CD4-positive, alpha-beta T cell treated with Interleukin-2 at 100 ng/mL for 4 hours (primary cell): Measurements from ENCODE around the gene KRT76.

Source experiments
- DNase-seq: peaks from one replicate; pipeline ENCODE4 v3.0.0-alpha.2; 2020; ENCODE audit warnings: low spot score

Gene KRT76

DNA sequence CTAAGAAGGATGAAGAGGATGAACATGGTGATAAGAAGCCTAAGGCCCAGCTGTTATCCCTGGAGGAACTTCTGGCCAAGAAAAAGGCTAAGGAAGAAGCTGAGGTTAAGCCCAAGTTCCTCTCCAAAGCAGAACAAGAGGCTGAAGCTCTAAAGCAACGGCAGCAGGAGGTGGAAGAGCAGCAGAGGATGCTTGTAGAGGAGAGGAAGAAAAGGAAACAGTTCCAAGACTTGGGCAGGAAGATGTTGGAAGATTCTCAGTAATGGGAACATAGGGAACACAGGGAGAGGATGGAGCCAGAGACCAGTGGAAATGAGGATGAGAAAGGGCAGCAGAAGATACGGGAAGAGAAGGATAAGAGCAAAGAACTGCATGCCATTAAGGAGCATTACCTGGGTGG, 46.4 kb downstream of the KRT76 start:
- DNase-seq: no peak

DNA sequence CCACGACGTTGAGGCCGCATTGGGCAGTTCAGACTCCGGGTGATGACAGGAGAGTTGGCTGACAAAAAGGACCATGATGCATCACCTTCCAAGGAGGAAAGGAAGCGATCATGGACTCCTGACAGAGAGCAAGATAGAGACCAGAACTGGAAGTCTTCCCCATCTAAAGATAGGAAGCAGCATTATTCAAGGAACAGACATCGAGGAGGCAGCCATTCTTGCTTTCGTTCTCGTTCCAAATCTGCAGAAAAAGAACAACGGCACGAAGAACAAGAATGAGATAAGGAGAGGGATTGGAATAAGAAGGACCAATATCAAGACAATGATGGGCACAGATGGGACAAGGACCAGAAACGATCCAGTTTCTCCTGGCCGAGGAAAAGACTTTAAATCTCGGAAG, 46.8 kb downstream of the KRT76 start:
- no peak for DNase-seq

DNA sequence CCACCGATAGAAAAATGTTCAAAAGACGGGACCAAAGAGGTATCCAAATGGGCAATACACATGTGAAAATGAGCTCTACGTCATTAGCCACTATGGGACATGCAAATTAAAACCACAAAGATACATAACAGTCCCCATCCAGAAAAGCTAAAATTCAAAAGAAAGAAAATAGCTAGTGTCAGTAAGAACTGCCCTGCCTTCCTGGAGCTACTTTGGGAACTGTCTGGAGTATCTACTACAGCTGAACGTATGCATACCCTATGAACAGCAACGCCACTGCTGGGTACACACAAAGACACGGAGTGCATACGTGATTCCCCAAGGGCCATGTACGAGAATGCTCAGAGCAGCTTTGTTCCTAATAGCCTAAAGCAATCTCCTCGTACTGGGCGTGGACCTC, 48.0 kb downstream of the KRT76 start:
- DNase-seq: no peak

DNA sequence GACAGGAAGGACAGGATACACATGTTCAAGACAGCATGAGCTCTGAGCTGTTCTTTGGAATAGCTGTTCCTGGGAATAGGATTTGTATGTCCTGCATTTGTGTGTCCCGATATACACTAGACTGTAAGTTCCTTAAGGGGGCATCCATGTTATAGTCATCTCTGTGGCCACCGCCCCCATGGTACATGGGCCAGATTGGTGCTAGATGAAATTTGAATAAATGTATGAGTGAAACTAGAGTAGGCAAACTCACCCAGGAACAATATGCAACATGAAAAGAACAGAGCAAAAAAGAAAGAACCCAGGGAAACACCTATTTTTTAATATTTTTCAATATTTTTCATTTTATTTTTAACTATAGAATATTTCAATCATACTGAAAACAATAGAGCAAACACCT, 48.8 kb downstream of the KRT76 start:
- DNase-seq: no peak

DNA sequence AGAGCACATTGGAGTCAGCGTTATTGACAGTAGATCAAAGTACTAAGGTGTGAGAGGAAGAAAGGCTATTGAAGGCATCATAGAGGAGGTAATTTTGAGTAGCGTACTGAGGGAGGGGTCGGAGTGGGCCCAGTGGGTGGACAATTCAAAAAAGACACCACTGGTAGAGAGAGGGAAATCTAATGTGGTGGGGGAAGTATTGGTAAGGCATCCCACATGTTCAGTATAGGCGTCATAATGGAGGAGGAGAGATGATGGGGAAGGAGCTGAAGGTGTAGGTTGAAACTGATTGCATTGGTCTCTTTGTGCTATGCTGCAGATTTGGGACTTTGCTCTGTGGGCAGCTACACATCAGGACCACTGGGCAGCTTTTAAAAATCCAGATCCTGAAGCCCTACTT, 50.1 kb downstream of the KRT76 start:
- DNase-seq: no peak

DNA sequence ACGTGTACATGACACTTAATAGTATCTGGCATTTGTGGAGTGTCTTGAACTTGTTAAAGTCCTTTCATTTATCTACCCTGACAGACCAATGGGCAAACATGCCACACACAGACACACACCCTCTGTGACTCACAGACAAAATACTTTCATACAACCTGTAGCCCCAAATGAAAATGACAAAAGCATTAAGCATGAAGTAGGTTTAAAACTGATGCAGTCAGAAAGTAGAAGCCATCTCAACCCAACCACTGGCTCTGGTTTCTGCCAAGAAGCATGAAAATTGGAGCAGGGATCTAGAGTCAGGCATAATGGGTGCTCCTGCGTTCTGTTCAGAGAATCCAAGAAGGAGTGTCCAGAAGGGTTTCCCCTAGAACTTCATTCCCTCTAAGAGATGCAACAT, 50.7 kb downstream of the KRT76 start:
- no peak for DNase-seq

DNA sequence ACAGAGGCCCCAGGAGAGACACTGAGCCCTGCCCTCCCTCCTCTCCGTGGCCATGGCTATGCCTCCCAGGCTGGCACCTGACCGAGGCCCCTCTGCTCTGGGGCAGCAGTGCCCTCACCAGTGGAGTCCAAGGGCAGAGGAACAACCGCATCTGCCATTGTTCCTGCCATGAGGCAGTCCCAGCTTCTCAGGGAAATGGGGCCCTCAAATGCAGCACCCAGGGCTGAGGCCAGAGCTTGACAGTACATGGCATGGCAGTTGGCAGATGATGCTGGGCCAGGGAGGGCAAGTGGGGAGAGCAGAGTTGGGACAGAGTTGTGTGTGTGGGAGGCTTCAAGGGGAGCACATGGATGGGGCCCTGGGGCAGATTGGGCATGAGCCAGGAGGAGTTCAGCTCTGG, 52.8 kb downstream of the KRT76 start:
- no peak for DNase-seq

DNA sequence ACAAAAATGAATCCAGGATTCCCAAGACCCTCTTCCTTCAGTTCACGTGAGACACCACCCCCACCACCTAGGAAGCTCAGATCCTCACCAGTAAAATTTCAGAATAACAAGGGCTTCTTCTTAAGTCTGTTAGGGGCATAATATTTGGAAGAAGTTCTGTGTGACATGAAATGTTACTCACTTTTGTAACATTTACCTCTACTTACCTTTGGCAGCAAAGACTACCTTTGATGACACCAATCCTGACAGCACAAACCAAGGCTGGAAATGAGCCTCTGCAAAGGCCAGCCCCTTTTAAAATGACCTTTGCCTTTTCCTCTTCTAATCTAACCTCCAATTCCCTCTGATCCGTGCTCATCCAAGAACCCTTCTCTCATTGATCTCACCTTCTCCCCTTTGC, 54.5 kb downstream of the KRT76 start:
- DNase-seq: no peak

DNA sequence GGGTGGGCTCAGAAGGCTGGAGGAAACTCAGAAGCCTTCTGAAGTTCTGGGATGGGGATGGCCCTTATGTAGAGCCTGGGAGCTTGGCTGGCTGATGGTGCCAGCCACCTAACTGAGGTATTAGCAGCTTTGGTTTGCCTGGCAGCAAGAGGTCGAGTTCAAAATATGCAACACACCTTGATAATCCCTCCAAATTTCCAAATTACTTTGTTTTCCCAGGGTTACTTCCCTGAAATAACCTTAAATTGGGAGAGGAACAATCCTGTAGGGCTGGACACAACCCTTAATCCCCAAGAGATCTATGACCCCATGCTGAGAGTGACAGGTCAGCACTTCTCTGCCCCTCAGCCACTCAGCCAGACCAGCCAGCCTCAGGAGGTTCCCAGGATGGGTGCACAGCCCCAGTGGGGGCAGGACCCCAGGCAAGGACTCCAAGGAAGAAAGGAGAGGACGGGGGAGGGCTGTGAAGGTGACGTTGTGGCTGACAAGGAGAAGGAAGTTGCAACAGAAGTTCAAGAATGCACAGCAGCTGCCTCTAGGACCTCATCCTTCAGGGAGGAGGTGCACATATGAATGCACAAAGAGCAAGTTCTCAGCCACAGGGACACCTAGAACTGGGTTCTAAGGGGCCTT, 55.2 kb downstream of the KRT76 start:
- no peak for DNase-seq

DNA sequence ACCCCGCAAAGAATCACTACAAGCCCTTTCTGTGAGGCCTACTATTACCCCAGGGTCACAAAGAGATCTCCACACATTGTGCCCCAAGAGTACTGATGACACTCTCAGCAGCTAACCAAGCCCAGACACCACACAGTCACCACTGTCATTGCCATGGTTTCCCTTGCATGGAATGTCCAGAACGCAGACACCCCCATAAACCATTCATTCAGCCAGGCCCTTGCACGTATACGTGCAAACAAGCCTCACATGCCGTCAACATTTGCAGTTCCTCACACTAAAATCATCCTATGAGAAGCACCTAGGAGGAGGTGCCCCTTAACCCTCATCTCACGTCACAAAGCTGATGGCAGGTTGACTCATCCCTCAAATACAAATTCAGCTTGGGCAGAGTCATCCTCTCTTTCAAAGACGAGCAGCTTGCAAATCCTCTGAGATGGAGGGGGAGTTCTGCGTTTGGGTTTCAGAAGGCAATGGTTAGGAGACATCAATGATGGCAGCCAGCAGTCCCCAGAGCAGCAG, 56.7 kb downstream of the KRT76 start:
- DNase-seq: no peak
